ENCODE results near the gene PHF21B.

DNA sequence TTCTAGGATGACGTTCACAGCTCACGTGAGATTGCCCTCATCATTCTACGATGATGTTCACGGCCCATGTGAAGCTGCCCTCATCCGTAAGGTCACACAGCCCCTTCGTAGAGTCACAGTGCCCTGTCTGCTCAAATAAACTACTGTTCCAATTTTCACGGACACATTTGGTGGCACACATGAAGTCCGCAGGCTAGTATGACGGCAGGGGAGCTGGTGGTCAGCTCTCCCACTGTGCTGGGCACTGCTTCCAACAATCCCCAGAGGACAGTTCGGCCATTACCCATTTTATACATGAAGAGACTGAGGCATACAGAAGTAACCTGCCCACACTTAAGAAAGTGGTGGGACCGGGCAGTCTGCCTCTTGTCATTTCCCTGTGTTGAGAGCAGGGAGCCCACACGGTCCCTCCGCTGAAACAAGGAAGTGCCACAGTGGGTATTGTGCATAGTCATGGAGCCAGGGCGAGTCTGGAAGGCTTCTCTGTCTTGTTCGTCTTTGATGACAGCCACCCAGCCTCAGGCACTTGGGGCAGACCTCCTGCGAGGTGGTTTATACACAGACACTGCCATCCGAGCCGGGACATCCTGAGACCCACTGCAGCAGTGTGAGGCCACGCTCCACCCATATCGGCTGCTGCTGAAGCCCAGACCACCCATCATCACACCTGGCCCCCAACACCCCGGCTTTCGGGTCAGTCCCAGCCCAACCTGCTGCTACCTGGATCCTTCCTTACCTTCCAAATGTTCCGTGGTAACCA is 114.3 kb downstream of the PHF21B start:
- TF ChIP-seq EP300 (IDR thresholded peaks at IDR 0.05) (no peak), POLR2A (IDR thresholded peaks at IDR 0.05) (no peak)
- TF ChIP-seq, protein P1, sequence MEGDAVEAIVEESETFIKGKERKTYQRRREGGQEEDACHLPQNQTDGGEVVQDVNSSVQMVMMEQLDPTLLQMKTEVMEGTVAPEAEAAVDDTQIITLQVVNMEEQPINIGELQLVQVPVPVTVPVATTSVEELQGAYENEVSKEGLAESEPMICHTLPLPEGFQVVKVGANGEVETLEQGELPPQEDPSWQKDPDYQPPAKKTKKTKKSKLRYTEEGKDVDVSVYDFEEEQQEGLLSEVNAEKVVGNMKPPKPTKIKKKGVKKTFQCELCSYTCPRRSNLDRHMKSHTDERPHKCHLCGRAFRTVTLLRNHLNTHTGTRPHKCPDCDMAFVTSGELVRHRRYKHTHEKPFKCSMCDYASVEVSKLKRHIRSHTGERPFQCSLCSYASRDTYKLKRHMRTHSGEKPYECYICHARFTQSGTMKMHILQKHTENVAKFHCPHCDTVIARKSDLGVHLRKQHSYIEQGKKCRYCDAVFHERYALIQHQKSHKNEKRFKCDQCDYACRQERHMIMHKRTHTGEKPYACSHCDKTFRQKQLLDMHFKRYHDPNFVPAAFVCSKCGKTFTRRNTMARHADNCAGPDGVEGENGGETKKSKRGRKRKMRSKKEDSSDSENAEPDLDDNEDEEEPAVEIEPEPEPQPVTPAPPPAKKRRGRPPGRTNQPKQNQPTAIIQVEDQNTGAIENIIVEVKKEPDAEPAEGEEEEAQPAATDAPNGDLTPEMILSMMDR (IDR thresholded peaks at IDR 0.05), result no peak

Measured in sigmoid colon (tissue), 4 donors.